Neural progenitor cell (in vitro differentiated cells): ENCODE data around the gene EPSTI1. TPM values are rescaled to one million over a fixed set of nuclear protein-coding genes. Genes with fewer than 3 reads are reported as not detected.

ENCODE experiments used
- DNase-seq: peaks from one replicate; pipeline ENCODE4 v3.0.0-alpha.2; 2016; ENCODE audit warnings: low spot score
- H2AFZ ChIP-seq: fragments of 200-600 bp; sonication (generic); replicated peaks from 2 replicates; pipeline ENCODE4 v1.6.1; 2016; ENCODE audit warnings: antibody characterized with exemption
- H3F3A ChIP-seq: fragments of 200-600 bp; sonication (generic); 2 replicates; pipeline ENCODE4 v1.6.1; 2016; ENCODE audit warnings: antibody characterized with exemption, low read depth
- H3K27ac ChIP-seq: fragments of 200-600 bp; sonication (generic); 2 replicates; pipeline ENCODE4 v1.5.1; 2016; ENCODE audit warnings: mild to moderate bottlenecking
- H3K27me3 ChIP-seq: fragments of 200-600 bp; sonication (generic); 2 replicates; pipeline ENCODE4 v1.6.1; 2016; ENCODE audit warnings: mild to moderate bottlenecking, moderate library complexity
- H3K36me3 ChIP-seq: fragments of 200-600 bp; sonication (generic); 2 replicates; pipeline ENCODE4 v1.5.1; 2016
- H3K4me1 ChIP-seq: fragments of 200-600 bp; sonication (generic); 2 replicates; pipeline ENCODE4 v1.6.1; 2016; ENCODE audit warnings: mixed run types
- H3K4me2 ChIP-seq: fragments of 200-600 bp; sonication (generic); 2 replicates; pipeline ENCODE4 v1.6.1; 2016
- H3K4me3 ChIP-seq: fragments of 200-600 bp; sonication (generic); 2 replicates; pipeline ENCODE4 v1.5.1; 2016
- H3K79me2 ChIP-seq: fragments of 200-600 bp; sonication (generic); 2 replicates; pipeline ENCODE4 v1.6.1; 2016; ENCODE audit warnings: low read depth
- H3K9ac ChIP-seq: fragments of 200-600 bp; sonication (generic); 2 replicates; pipeline ENCODE4 v1.6.1; 2016
- H3K9me3 ChIP-seq: fragments of 200-600 bp; sonication (generic); 2 replicates; pipeline ENCODE4 v1.5.1; 2016; ENCODE audit warnings: low read depth
- H4K20me1 ChIP-seq: fragments of 200-600 bp; sonication (generic); 2 replicates; pipeline ENCODE4 v1.6.1; 2016; ENCODE audit warnings: low read depth
- H3K27ac Mint-ChIP-seq: 3 replicates; pipeline ENCODE4 v1.8.0; 2021; ENCODE audit warnings: mixed read lengths
- H3K27me3 Mint-ChIP-seq: 2 replicates; pipeline ENCODE4 v1.8.0; 2022; ENCODE audit warnings: low read depth, mild to moderate bottlenecking, inconsistent platforms, moderate library complexity, mixed read lengths; ENCODE audit not compliant: insufficient read depth
- H3K36me3 Mint-ChIP-seq: 3 replicates; pipeline ENCODE4 v1.8.0; 2021; ENCODE audit warnings: mixed read lengths
- H3K4me1 Mint-ChIP-seq: 3 replicates; pipeline ENCODE4 v1.8.0; 2021; ENCODE audit warnings: mixed read lengths
- H3K4me3 Mint-ChIP-seq: 3 replicates; pipeline ENCODE4 v1.8.0; 2021; ENCODE audit warnings: mild to moderate bottlenecking, moderate library complexity, mixed read lengths
- H3K9me3 Mint-ChIP-seq: 3 replicates; pipeline ENCODE4 v1.8.0; 2020; ENCODE audit warnings: mixed read lengths
- CTCF ChIP-seq: fragments of 200-600 bp; sonication (generic); IDR thresholded peaks from 2 replicates; pipeline ENCODE4 v1.5.1; 2017; ENCODE audit warnings: antibody characterized with exemption, mild to moderate bottlenecking
- EZH2 ChIP-seq: fragments of 200-600 bp; sonication (generic); IDR thresholded peaks from 2 replicates; pipeline ENCODE4 v1.6.1; 2017; ENCODE audit warnings: antibody characterized with exemption, mild to moderate bottlenecking, moderate library complexity
- EZH2phosphoT487 ChIP-seq: fragments of 200-600 bp; sonication (generic); IDR thresholded peaks from 2 replicates; pipeline ENCODE4 v1.6.1; 2017; ENCODE audit warnings: antibody characterized with exemption
- total RNA-seq: library from RNA; depleted of rRNA; stranded (reverse); fragments of >200 nt; gene quantifications from 2 replicates; pipeline ENCODE4 v1.2.3, GENCODE V29; 2015; ENCODE audit warnings: low replicate concordance

EPSTI1 gene
- total RNA-seq, 1 donor from 2014 or later, result 0.32 TPM

- no peak for DNase-seq
- H3K27me3 Mint-ChIP-seq, result peaks cover 2% of the 10 kb centered on the region
- Histone ChIP-seq H3K4me3 (no peak overlapping the region), H3K4me1 (peaks cover 14% of the 10 kb centered on the region), H3K79me2 (no peaks in the 10 kb centered on the region), H4K20me1 (no peaks in the 10 kb centered on the region), H3F3A (no peaks in the 10 kb centered on the region), H3K36me3 (no peaks in the 10 kb centered on the region), H3K27me3 (no peaks in the 10 kb centered on the region), H3K4me2 (no peak overlapping the region), H2AFZ (no peak overlapping the region), H3K9ac (no peak overlapping the region), H3K27ac (no peak overlapping the region), H3K9me3 (no peaks in the 10 kb centered on the region)
- H3K27ac Mint-ChIP-seq, result no peak overlapping the region
- TF ChIP-seq CTCF (no peak), EZH2phosphoT487 (no peak), EZH2 (no peak)
- H3K36me3 Mint-ChIP-seq, result no peaks in the 10 kb centered on the region
- peaks cover 7% of the 10 kb centered on the region for H3K9me3 Mint-ChIP-seq
- H3K4me1 Mint-ChIP-seq, result peaks cover 18% of the 10 kb centered on the region
- no peak overlapping the region for H3K4me3 Mint-ChIP-seq
Observed at GRCh38 chr13:43005460-43006236, 13.6 kb upstream of the EPSTI1 start.

- Histone ChIP-seq H3K9me3 (no peaks in the 10 kb centered on the region), H3K27me3 (no peaks in the 10 kb centered on the region), H3K4me2 (no peak overlapping the region), H3K4me3 (no peak overlapping the region), H4K20me1 (no peaks in the 10 kb centered on the region), H3K27ac (no peak overlapping the region), H3K79me2 (no peaks in the 10 kb centered on the region), H3K4me1 (peaks cover 14% of the 10 kb centered on the region), H2AFZ (no peak overlapping the region), H3F3A (no peaks in the 10 kb centered on the region), H3K9ac (no peak overlapping the region), H3K36me3 (no peaks in the 10 kb centered on the region)
- TF ChIP-seq EZH2phosphoT487 (no peak), CTCF (no peak)
- peaks cover 18% of the 10 kb centered on the region for H3K4me1 Mint-ChIP-seq
- H3K27me3 Mint-ChIP-seq, result peaks cover 2% of the 10 kb centered on the region
- H3K27ac Mint-ChIP-seq, result no peak overlapping the region
- H3K4me3 Mint-ChIP-seq, result no peak overlapping the region
- DNase-seq, result no peak
- H3K9me3 Mint-ChIP-seq, result peaks cover 7% of the 10 kb centered on the region
- no peaks in the 10 kb centered on the region for H3K36me3 Mint-ChIP-seq
Observed at GRCh38 chr13:43003729-43004128, 11.7 kb upstream of the EPSTI1 start.

- H3K4me2 ChIP-seq, result no peak overlapping the region
- no peak for TF ChIP-seq EZH2
- TF ChIP-seq EZH2phosphoT487, result no peak
- no peak for TF ChIP-seq CTCF
- H3K27me3 Mint-ChIP-seq, result peaks cover 2% of the 10 kb centered on the region
- H3K9me3 Mint-ChIP-seq, result peaks cover 7% of the 10 kb centered on the region
- no peaks in the 10 kb centered on the region for H3K36me3 Mint-ChIP-seq
- DNase-seq, result no peak
- H3K27me3 ChIP-seq, result no peaks in the 10 kb centered on the region
- H3K4me1 Mint-ChIP-seq, result peaks cover 15% of the 10 kb centered on the region
- H2AFZ ChIP-seq, result no peak overlapping the region
- no peak overlapping the region for H3K4me3 ChIP-seq
- no peaks in the 10 kb centered on the region for H3F3A ChIP-seq
- no peaks in the 10 kb centered on the region for H4K20me1 ChIP-seq
- H3K4me3 Mint-ChIP-seq, result no peak overlapping the region
- no peak overlapping the region for H3K27ac Mint-ChIP-seq
- H3K9ac ChIP-seq, result no peak overlapping the region
- H3K36me3 ChIP-seq, result no peaks in the 10 kb centered on the region
- no peaks in the 10 kb centered on the region for H3K9me3 ChIP-seq
- no peaks in the 10 kb centered on the region for H3K79me2 ChIP-seq
- H3K27ac ChIP-seq, result no peak overlapping the region
- peaks cover 14% of the 10 kb centered on the region for H3K4me1 ChIP-seq
Observed at GRCh38 chr13:43003010-43003409, 11.0 kb upstream of the EPSTI1 start.
